Astrocyte of the cerebellum (primary cell): ENCODE measurements around the gene LBP.
"Not testable (repeated sequence)": the region's sequence is repeated elsewhere in the genome, so short reads cannot be mapped to it uniquely, and the experiment has no call there.

ENCODE experiments used
- DNase-seq: peaks from one replicate; pipeline ENCODE4 v3.0.0-alpha.2; 2011; ENCODE audit warnings: low read depth
- H3K4me3 ChIP-seq: 2 replicates; pipeline ENCODE4 v1.5.1; 2011; ENCODE audit warnings: mild to moderate bottlenecking, low read depth, low read length, moderate library complexity
- in situ Hi-C: cut with HindIII; loops from 2 replicates; pipeline ENCODE4 v1.10.0; 2017; ENCODE audit warnings: low sequenced_read_pairs
- TF ChIP-seq, protein P1 (sequence below): IDR thresholded peaks from 2 replicates; pipeline ENCODE4 v1.5.1; 2012; ENCODE audit warnings: low read length, low read depth, moderate library complexity, mild to moderate bottlenecking; ENCODE audit errors: missing control alignments

The LBP gene

DNA sequence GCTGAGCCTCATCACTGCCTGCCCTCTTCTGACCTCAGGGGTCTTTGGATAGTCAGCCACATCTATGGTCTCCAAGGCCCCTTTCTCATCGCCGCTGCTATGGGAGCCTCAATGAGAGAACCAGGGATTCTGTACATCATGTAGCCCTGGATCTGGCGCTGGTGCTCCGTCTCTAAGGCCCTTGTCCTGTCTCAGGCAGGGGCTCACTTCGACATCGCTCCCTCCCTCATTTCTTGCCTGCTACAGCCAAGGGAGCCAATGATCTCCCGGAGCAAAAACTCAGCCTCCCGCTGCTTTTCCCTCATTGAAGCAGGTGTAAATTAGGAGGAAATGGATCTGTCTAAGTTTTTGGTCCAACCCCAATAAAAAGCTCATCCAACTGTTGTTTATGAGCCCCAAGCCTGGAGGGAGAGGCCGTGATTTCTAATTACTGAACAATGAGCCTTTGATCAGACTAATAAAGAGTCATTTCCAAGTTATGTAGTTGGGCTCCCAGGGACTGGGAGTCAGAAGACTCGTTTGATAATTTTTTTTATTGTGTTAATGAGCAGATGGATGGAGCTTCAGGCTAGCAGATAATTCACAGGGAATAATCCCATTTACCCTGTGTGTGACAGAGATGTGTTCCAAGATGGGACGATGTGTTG, 30.9 kb downstream of the LBP start:
- no peak for DNase-seq
- H3K4me3 ChIP-seq, result no peak overlapping the region
- TF ChIP-seq, protein P1, sequence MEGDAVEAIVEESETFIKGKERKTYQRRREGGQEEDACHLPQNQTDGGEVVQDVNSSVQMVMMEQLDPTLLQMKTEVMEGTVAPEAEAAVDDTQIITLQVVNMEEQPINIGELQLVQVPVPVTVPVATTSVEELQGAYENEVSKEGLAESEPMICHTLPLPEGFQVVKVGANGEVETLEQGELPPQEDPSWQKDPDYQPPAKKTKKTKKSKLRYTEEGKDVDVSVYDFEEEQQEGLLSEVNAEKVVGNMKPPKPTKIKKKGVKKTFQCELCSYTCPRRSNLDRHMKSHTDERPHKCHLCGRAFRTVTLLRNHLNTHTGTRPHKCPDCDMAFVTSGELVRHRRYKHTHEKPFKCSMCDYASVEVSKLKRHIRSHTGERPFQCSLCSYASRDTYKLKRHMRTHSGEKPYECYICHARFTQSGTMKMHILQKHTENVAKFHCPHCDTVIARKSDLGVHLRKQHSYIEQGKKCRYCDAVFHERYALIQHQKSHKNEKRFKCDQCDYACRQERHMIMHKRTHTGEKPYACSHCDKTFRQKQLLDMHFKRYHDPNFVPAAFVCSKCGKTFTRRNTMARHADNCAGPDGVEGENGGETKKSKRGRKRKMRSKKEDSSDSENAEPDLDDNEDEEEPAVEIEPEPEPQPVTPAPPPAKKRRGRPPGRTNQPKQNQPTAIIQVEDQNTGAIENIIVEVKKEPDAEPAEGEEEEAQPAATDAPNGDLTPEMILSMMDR, result no peak
- in situ Hi-C loops, result no loop called here

DNA sequence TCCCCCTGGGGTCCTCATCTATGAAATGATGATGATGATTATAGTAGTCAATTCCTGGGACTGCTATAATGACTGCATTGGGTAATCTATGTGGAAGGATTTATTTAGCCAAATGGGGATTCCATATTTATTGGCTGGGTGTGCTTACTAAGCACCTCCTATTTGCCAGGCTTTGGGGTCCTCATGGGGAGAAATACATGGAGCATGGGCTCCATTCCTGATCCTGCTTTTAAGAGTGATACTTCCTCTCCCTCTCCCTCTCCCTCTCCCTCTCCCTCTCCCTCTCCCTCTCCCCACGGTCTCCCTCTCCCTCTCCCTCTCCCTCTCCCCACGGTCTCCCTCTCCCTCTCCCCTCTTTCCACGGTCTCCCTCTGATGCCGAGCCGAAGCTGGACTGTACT, 31.6 kb downstream of the LBP start:
- DNase-seq, in situ Hi-C loops, H3K4me3 ChIP-seq: not testable (repeated sequence)

DNA sequence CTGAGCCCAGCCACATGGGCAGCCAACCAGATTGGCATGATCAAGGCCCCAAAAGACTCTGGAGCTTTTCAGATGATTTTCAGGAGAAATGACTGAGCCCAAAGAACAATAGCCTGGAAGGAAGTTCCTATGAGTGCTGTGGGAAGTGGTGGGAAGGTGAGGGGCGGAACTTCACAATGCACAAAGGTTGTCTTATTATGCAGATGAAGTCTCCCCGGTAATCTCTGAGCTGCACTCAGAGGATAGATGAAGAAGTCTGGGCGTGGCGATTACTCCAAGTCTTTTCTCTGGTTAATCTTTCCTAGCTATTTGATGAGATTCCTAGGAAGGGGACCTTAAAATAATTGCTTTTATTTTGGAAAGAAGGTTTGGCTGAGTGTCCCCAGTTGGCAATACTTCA, 36.9 kb downstream of the LBP start:
- in situ Hi-C loops, result no loop called here
- no peak for DNase-seq
- TF ChIP-seq, protein P1, result no peak
- H3K4me3 ChIP-seq, result no peak overlapping the region

- DNase-seq, result no peak
- in situ Hi-C loops, result no loop called here
- H3K4me3 ChIP-seq, result no peak overlapping the region
- TF ChIP-seq, protein P1, result no peak
These were observed 39.7 kb downstream of the LBP start for GRCh38 chr20:38386004-38386403.

GRCh38 chr20:38386851-38387250, 40.6 kb downstream of the LBP start:
- in situ Hi-C loops, result no loop called here
- TF ChIP-seq, protein P1, result no peak
- H3K4me3 ChIP-seq, result no peak overlapping the region
- DNase-seq, result no peak

DNA sequence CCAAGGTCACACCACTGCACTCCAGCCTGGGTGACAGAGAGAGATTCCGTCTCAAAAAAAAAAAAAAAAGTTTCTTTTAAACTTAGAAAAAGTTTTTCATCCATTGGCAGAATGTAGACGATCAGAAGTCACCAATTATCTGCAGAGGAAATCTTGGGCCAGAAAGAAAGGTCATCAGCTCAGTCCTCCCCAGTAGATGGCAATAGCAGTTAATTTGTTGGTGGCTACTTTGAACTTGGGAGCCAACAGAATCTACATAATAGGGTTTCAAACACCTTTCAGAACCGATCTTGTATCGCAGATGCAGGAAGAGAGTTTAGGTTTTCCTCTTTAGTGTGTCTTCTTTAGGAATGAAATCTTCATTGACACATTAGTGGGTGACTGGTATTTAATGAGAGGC, 41.7 kb downstream of the LBP start:
- H3K4me3 ChIP-seq, result no peak overlapping the region
- no peak for DNase-seq
- TF ChIP-seq, protein P1, result no peak
- in situ Hi-C loops, result no loop called here

GRCh38 chr20:38392356-38392755, 46.1 kb downstream of the LBP start:
- in situ Hi-C loops, result no loop called here
- TF ChIP-seq, protein P1, result no peak
- H3K4me3 ChIP-seq, result no peak overlapping the region

More at GRCh38 chr20:38392356-38392755, 46.1 kb downstream of the LBP start:
- no peak for DNase-seq
